HL-60 (cell line): Measurements from ENCODE around the gene ARL4A.

Experiments used
- POLR2AphosphoS5 ChIP-seq: IDR thresholded peaks from 2 replicates; pipeline ENCODE4 v1.6.1; 2012; ENCODE audit warnings: low read depth
- TF ChIP-seq, protein P1 (sequence below): IDR thresholded peaks from one replicate; pipeline ENCODE4 v1.5.1; 2011; ENCODE audit warnings: low read length, control low read depth, inconsistent platforms; ENCODE audit not compliant: insufficient read depth

DNA sequence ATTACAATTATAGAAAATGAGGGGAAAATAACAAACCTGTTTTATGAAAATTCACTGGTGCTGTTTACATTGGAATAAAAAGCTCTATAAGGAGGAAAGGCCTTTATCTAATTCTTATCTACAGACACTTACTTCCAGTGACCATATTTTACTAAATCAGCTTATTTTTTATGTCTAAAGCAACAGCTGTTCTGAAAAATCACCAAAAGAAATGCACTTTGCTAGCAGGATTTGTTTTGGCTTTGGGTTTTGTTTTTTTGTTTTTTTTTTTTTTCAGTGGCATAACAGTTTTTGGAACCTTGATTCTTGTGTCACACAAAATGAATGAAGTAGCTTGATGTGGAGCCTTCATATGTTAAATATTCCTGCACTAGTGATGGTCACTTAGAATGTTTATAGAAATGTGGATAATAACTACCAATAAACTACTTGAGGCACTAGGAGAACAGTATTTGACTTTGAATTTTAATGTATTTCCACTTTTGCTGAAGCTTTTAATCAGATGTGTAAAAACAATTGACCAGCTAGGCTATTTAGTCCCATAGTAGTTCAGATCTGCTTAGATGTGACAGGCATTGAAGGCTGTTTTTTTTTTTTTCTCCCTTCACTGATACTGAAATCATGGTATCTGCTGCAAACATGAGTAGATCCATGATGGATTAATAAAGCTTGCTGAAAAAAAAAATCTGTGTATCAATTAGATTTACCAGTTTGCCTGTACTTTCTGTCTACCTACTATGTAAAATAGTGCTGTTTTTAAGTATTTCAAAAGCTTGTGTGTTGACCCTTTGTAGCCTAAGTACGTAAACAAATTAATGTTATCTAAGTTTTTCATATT is 2.8 kb downstream of the ARL4A start:
- TF ChIP-seq POLR2AphosphoS5: no peak
- TF ChIP-seq, protein P1, sequence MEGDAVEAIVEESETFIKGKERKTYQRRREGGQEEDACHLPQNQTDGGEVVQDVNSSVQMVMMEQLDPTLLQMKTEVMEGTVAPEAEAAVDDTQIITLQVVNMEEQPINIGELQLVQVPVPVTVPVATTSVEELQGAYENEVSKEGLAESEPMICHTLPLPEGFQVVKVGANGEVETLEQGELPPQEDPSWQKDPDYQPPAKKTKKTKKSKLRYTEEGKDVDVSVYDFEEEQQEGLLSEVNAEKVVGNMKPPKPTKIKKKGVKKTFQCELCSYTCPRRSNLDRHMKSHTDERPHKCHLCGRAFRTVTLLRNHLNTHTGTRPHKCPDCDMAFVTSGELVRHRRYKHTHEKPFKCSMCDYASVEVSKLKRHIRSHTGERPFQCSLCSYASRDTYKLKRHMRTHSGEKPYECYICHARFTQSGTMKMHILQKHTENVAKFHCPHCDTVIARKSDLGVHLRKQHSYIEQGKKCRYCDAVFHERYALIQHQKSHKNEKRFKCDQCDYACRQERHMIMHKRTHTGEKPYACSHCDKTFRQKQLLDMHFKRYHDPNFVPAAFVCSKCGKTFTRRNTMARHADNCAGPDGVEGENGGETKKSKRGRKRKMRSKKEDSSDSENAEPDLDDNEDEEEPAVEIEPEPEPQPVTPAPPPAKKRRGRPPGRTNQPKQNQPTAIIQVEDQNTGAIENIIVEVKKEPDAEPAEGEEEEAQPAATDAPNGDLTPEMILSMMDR: no peak
